Stimulated activated naive CD8-positive, alpha-beta T cell treated with anti-CD3 and anti-CD28 coated beads, Interleukin-15, Interleukin-2, amounts not matched to agents 100 ng/mL and 50 ng/mL, for 24 hours (primary cell): ENCODE results near the gene KCNAB1.
"Not testable (repeated sequence)": the region's sequence is repeated elsewhere in the genome, so short reads cannot be mapped to it uniquely, and the experiment has no call there.

Experiments
- H3K27ac Mint-ChIP-seq: one replicate; pipeline ENCODE4 v1.8.0; 2021; ENCODE audit warnings: mild to moderate bottlenecking, mixed read lengths
- H3K27me3 Mint-ChIP-seq: one replicate; pipeline ENCODE4 v1.8.0; 2021; ENCODE audit warnings: mixed read lengths
- H3K36me3 Mint-ChIP-seq: one replicate; pipeline ENCODE4 v1.8.0; 2021; ENCODE audit warnings: low read depth, mixed read lengths
- H3K4me1 Mint-ChIP-seq: one replicate; pipeline ENCODE4 v1.8.0; 2021; ENCODE audit warnings: low read depth, mixed read lengths
- H3K4me3 Mint-ChIP-seq: one replicate; pipeline ENCODE4 v1.8.0; 2021; ENCODE audit warnings: mild to moderate bottlenecking, mixed read lengths
- H3K9me3 Mint-ChIP-seq: one replicate; pipeline ENCODE4 v1.8.0; 2021; ENCODE audit warnings: mixed read lengths

Gene KCNAB1

DNA sequence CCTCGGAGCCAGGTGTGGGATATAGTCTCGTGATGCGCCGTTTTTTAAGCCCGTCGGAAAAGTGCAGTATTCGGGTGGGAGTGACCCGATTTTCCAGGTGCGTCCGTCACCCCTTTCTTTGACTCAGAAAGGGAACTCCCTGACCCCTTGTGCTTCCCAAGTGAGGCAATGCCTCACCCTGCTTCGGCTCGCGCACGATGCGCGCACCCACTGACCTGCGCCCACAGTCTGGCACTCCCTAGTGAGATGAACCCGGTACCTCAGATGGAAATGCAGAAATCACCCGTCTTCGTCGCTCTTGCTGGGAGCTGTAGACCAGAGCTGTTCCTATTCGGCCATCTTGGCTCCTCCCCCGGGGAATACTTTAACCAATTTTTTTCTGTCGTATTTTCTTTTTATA, 164.3 kb downstream of the KCNAB1 start:
- H3K27me3 Mint-ChIP-seq: peaks cover 27% of the 10 kb centered on the region
- H3K4me3 Mint-ChIP-seq, H3K9me3 Mint-ChIP-seq, H3K4me1 Mint-ChIP-seq, H3K27ac Mint-ChIP-seq, H3K36me3 Mint-ChIP-seq: not testable (repeated sequence)

DNA sequence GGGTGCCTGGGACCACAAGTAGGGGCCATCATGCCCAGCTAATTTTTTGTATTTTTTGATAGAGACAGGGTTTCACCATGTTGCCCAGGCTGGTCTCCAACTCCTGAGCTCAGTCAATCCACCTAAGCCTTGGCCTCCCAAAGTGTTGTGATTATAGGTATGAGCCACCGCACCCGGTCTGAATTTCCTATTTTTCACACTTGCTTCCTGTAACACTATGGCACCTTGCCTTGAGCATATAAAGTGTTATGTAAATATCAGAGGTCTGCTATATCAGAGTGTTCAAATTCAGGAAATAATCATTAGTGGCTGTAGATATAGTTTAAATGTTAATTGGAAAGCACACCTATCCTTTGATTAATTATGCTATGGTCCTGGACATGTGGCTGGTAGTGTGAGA, 165.2 kb downstream of the KCNAB1 start:
- Mint-ChIP-seq H3K4me3 (no peak overlapping the region), H3K36me3 (no peaks in the 10 kb centered on the region), H3K27ac (no peak overlapping the region), H3K9me3 (no peaks in the 10 kb centered on the region), H3K27me3 (peaks cover 36% of the 10 kb centered on the region), H3K4me1 (no peaks in the 10 kb centered on the region)

DNA sequence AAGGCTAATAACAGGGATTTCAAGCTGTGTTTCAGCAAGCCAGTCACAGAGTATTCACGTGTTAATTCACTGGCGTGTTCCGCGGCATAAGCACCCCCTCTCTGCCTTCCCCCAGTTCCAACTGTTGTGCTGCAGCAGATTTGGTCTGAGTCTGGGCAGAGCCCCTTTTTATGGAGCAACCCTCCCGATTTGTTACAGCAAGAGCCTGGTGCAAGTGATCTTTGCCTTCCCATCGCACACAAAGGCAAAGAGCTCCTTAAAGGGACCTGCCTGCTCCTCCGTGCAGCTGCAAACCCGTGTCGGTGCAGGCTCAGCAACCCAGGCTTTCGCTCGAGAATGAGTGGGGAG, 170.5 kb downstream of the KCNAB1 start:
- Mint-ChIP-seq H3K27me3 (peaks cover 67% of the 10 kb centered on the region), H3K4me3 (no peak overlapping the region), H3K9me3 (no peaks in the 10 kb centered on the region), H3K27ac (no peak overlapping the region), H3K4me1 (no peaks in the 10 kb centered on the region), H3K36me3 (no peaks in the 10 kb centered on the region)

DNA sequence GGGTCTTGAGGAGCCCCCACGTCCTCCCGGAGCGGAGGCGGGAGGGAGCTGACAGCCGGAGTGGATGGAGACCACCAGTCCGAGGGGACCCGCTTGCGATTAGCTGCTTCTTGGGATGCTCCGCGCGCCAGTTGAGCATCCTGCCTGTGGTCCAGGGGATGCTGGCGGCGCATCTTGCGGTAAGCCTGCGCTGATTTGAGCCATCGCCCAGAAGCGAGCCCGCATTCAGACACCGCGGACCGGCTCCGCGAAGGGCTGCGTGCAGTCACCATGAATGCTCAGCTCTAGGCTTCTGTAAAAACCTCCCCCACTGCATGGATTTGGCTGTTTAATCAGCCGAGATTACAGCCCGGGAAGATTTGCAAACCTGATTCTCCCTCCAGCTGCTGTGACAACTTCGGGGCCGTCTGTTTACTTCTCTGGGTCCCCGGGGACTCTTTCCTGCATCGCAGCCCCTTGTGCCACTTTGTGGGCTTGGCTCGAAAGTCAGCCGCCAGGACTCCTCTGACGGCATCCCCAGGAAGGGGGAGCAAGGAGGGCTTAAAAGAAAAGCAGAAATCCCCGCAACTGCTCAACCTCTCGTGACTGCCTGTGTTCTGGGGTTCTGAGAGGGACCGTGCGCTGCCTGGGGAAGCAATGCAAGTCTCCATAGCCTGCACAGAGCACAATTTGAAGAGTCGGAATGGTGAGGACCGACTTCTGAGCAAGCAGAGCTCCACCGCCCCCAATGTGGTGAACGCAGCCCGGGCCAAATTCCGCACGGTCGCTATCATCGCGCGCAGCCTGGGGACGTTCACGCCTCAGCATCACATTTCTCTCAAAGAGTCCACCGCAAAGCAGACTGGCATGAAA, 171.1 kb downstream of the KCNAB1 start:
- H3K4me1 Mint-ChIP-seq: no peaks in the 10 kb centered on the region
- no peak overlapping the region for H3K27ac Mint-ChIP-seq
- H3K27me3 Mint-ChIP-seq: peaks cover 63% of the 10 kb centered on the region
- H3K9me3 Mint-ChIP-seq: no peaks in the 10 kb centered on the region
- H3K36me3 Mint-ChIP-seq: no peaks in the 10 kb centered on the region
- H3K4me3 Mint-ChIP-seq: no peak overlapping the region

DNA sequence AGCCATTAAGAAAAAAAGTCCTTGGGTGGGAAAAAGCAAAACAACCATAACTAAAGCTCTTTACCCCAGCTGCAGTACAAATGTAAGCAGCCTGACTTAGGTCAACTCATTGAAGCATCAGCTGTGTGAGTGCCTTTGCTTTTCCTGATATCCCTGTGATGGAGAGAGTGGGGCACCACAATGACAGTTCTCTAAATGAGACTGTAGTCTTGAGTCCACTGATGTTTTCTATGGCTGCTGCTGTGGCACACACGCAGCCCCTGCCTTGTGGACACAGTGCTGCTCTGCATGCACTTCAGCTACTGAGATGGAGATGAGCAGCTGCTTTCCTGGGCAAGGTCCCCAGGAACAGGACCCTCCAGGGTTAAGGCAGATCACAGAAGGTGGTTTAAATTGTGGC, 173.2 kb downstream of the KCNAB1 start:
- no peak overlapping the region for H3K4me3 Mint-ChIP-seq
- no peaks in the 10 kb centered on the region for H3K9me3 Mint-ChIP-seq
- H3K4me1 Mint-ChIP-seq: no peaks in the 10 kb centered on the region
- H3K27ac Mint-ChIP-seq: no peak overlapping the region
- no peaks in the 10 kb centered on the region for H3K36me3 Mint-ChIP-seq
- H3K27me3 Mint-ChIP-seq: peaks cover 51% of the 10 kb centered on the region

DNA sequence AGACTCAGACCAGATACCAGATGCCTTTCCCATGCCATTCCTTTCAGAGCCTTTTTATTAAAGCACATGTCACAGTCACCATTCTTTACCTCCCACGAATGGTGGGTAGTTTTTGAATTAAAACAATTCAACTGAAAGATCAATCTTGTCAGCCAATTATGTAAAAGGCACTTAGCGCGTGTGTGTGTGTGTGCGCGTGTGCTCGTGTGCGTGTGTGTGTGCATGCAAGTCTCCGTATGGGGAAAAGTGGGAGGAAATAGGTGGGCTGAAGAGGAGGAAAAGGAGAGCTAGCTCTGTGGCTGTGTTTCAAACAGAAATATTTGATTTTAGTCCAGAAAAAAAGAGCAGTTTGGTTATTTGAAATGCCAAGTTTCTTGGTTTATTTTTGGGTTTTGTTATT, 177.2 kb downstream of the KCNAB1 start:
- Mint-ChIP-seq H3K36me3 (no peaks in the 10 kb centered on the region), H3K4me3 (no peak overlapping the region), H3K9me3 (no peaks in the 10 kb centered on the region), H3K27me3 (peaks cover 29% of the 10 kb centered on the region), H3K27ac (no peak overlapping the region), H3K4me1 (no peaks in the 10 kb centered on the region)

DNA sequence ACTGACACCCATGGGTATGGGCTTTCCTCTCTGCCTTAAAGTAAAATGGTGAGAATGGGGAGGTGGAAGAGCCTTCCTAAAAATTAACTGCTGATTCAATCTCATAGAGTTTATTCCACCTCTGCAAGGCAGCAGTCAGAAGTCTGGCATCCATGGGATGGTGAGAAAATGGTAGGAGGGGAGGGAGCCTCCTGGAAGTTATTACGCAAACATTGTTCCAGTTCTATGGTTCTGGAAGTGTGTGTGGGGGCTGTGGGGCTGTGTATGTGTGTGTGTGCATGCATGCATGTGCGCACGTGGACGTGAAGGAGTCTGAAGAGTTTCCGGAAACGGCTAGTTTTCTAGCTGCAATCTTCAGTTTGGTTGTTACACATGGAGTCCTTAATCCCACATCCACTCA, 177.6 kb downstream of the KCNAB1 start:
- Mint-ChIP-seq H3K4me3 (no peak overlapping the region), H3K9me3 (no peaks in the 10 kb centered on the region), H3K36me3 (no peaks in the 10 kb centered on the region), H3K4me1 (no peaks in the 10 kb centered on the region), H3K27me3 (peaks cover 24% of the 10 kb centered on the region), H3K27ac (no peak overlapping the region)

DNA sequence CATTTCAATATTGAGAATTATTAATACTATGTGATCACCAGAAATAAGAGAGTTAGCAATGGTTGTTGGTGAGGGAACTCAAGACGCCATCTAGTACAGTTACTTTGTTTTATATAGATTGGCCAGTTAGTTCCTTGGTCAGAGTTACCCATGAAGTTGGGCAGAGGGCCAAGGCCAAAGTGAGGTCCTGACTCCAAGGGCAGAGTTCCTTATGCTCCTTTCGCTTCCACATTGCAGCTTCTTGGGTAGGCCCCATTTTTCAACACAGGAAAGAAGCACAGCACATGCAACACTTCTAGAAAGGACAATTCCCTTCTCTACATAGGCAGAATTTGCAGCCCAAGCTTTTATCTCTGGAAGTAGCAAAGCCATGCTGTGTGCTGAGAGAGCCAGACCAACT, 178.6 kb downstream of the KCNAB1 start:
- H3K27me3 Mint-ChIP-seq: peaks cover 18% of the 10 kb centered on the region
- H3K27ac Mint-ChIP-seq: no peak overlapping the region
- no peak overlapping the region for H3K4me3 Mint-ChIP-seq
- no peaks in the 10 kb centered on the region for H3K4me1 Mint-ChIP-seq
- no peaks in the 10 kb centered on the region for H3K36me3 Mint-ChIP-seq
- no peaks in the 10 kb centered on the region for H3K9me3 Mint-ChIP-seq

DNA sequence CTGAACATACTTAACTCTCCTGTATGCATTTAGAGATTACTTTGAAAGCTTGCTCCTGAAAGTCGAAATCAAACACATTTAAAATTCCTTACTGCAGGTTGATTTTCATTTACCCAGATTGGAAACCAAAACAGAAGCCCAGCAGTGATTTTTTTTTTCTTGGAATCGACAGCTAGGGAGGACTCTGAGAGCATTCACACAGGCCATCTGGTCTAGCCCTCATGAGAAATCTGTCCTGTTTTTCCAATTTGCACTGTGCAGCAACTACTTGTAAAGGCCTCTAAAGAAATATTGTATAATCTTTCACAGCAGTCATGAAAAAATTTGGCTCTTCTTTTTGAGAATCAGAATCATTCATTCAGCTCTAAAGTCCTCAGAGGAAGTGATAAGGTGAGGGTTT, 179.2 kb downstream of the KCNAB1 start:
- Mint-ChIP-seq H3K4me3 (no peak overlapping the region), H3K27me3 (peaks cover 12% of the 10 kb centered on the region), H3K9me3 (no peaks in the 10 kb centered on the region), H3K36me3 (no peaks in the 10 kb centered on the region), H3K27ac (no peak overlapping the region), H3K4me1 (no peaks in the 10 kb centered on the region)

DNA sequence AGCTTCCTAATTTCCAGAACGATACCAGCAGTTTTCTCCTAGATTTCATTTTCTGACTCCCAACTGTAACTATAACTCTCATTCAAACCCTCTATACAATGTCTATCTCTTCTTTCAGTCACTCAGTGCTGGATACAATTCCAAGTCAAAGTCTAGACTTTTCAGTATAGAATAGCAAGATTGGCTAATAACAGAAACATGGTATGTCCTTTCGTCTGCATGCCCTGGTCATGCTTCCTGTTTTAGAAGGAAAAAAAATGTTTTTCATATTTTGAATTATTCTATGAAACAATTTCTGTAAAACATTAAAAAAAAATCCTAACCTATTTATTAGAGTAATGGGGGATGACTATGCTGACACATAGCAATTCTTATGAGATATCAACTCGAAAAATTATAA, 180.0 kb downstream of the KCNAB1 start:
- Mint-ChIP-seq H3K4me1 (no peaks in the 10 kb centered on the region), H3K27me3 (peaks cover 12% of the 10 kb centered on the region), H3K9me3 (no peaks in the 10 kb centered on the region), H3K27ac (no peak overlapping the region), H3K4me3 (no peak overlapping the region), H3K36me3 (no peaks in the 10 kb centered on the region)

DNA sequence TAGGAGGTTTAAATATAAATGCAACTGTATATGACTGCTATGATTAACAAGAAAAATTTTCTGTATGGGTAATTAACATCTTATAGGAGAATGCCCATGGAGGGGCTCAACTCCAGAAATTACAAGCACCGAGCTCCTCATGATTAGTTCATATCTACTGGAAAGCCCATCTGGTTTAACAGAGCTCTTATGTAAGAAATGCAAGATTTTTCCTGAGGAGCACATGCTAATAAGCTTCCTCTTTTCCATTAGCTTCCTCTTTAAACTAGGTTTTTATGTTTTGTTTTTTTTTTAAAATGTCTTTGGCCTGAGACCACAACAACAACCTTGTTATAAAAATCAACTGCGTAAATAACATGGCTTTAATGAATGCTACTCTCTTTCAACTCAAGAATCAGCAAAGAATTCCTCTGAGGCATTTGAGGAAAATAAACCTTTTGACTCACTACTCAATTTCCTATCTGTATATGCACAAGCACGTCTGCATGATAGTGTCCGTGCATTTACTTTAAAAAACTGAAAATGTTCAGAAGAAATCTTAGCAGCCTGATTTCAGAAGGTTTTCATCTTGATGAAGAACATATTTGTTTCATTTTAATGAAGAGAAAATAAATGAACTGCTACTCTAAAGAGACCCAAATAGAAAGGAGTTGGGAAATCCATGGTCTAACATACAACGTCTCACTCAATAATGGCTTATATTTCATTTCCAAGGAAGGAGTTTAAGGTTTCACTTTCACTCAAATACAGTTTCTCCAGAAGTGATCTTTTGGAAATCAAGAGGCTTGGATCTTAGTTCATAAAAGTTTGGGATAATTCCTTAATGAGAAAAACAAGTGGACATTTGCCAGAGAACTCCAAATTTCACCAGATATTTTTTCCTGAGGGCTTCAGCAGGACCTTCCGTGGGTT, 180.8 kb downstream of the KCNAB1 start:
- Mint-ChIP-seq H3K27ac (no peak overlapping the region), H3K9me3 (no peaks in the 10 kb centered on the region), H3K27me3 (peaks cover 16% of the 10 kb centered on the region), H3K4me1 (no peaks in the 10 kb centered on the region), H3K36me3 (no peaks in the 10 kb centered on the region), H3K4me3 (no peak overlapping the region)

DNA sequence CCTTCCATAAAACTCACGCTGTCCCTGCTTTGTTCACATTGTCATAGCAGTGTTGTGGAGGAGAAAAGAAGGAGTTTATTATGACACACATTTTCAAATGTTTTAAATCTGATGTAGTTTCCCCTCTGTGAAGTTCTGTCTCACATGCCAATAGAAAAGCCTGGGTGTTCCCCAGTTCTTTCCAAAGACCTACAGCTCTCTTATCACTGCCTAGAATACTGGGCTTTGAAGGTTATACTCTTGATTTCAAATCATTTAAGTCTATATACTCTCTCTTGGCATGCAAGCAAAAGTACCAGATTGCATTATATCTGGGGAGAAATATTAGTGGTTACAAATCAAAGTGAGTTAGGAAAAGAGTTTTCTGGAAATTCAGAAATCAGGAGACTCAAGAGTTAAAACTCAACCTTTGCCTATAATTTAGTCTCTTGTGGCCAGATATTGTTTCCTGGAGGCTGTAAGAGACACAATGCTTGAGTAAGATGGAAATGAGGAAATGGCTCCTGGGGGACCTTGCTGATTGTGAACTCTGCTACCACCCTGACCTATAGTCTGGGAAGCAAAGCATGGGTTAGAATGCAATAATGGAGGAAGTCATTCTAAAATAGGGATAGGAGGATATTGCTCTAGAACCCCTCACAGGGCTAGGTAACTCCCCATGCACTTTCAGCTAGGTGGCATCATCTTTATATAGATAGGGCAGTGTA, 182.8 kb downstream of the KCNAB1 start:
- H3K27me3 Mint-ChIP-seq: peaks cover 20% of the 10 kb centered on the region
- no peak overlapping the region for H3K4me3 Mint-ChIP-seq
- no peak overlapping the region for H3K27ac Mint-ChIP-seq
- no peaks in the 10 kb centered on the region for H3K4me1 Mint-ChIP-seq
- no peaks in the 10 kb centered on the region for H3K9me3 Mint-ChIP-seq
- H3K36me3 Mint-ChIP-seq: no peaks in the 10 kb centered on the region

DNA sequence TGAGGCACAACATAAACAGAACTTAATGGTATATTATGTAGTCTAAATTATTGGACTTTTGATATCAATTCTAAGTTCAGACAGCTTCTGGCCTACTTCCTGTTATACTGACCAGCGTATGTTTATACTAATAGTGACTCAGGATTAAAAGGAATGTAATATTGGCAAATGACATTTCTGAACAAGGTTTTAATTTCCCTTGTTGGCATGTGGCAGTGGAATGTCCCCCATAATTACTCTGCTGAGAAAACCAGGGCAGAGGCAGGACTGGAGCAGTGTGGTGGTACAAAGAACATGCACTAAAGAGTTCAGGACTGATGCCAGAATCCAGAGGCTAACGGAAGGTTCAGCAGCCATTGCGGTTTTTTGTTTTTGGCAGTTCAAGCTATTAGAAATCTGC, 184.0 kb downstream of the KCNAB1 start:
- Mint-ChIP-seq H3K27ac (no peak overlapping the region), H3K4me3 (no peak overlapping the region), H3K27me3 (peaks cover 19% of the 10 kb centered on the region), H3K4me1 (no peaks in the 10 kb centered on the region), H3K36me3 (no peaks in the 10 kb centered on the region), H3K9me3 (no peaks in the 10 kb centered on the region)

DNA sequence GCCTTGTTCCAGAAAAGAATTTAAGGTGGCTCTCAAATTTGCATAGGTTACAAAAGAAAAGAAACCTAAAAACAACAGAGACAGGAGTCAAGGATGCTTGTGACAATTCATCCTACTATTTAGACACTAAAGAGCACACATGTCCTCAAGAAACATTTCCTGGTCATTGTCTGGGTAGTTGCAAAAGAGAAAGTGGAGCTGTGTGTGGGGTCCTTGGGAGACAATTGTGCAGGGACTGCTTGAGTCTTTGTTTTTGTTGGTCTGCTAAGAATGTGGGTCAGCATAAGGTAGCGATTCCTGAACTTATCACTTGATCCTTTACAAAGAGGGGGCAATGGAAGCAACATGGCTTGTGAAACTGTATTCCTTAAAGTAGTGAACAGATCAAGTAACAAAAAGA, 185.3 kb downstream of the KCNAB1 start:
- no peaks in the 10 kb centered on the region for H3K9me3 Mint-ChIP-seq
- no peak overlapping the region for H3K4me3 Mint-ChIP-seq
- H3K27ac Mint-ChIP-seq: no peak overlapping the region
- no peaks in the 10 kb centered on the region for H3K4me1 Mint-ChIP-seq
- no peaks in the 10 kb centered on the region for H3K36me3 Mint-ChIP-seq
- peaks cover 15% of the 10 kb centered on the region for H3K27me3 Mint-ChIP-seq

DNA sequence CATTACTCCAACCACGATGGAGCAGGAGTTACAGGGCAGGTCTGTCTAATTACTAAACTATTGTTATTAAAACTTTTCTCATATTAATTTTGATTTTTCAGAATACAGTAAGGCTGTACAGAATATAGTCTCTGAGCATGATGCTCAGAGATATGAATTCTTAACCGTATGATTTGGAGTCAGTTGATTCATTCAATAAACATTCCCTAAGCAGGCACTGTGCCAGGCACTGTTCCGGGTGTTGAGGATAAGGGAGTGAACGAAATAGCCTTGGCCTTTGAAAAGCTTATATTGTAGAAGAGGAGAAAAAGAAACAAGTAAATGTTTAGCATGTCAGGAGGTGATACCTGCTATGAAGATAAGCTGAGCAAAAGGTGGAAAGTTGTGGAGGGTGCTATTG, 187.3 kb downstream of the KCNAB1 start:
- Mint-ChIP-seq H3K9me3 (no peaks in the 10 kb centered on the region), H3K27ac (no peak overlapping the region), H3K27me3 (peaks cover 9% of the 10 kb centered on the region), H3K4me3 (no peak overlapping the region), H3K36me3 (no peaks in the 10 kb centered on the region), H3K4me1 (no peaks in the 10 kb centered on the region)
